ENCODE data around the gene PAMR1. TPM values are rescaled to one million over a fixed set of nuclear protein-coding genes. Genes with fewer than 3 reads are reported as not detected.

Gene PAMR1
- polyA plus RNA-seq, 4 donors: 3.5 to 11.2 (median 6.2) TPM

DNA sequence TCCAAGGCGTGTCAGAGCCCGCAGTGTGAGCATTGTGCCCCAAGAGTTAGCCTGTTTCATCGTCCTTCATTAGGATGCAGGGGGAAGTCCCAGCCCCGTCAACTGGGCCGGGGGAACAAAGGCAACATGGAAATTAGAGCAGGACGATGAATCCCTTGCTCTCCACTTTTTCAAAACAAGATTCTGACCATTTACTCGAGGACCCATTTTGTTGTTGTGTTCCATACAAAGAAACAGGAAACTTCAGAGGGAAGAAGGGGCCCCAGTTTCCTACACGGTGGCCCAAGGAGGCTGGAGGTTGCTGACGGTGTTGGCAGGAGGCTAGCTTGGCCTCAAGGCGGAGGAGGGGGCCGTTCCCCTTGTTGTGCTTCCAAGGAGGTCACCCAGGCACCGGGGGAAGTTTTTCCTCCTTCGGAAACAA lies 62.1 kb downstream of the PAMR1 start:
- DNase-seq (ENCODE audit: low read depth in 4 of 4, low spot score in 2 of 4): no peak

GRCh38 chr11:35461917-35462538 lies 63.4 kb downstream of the PAMR1 start:
- DNase-seq (ENCODE audit: low read depth in 4 of 4, low spot score in 2 of 4): no peak

DNA sequence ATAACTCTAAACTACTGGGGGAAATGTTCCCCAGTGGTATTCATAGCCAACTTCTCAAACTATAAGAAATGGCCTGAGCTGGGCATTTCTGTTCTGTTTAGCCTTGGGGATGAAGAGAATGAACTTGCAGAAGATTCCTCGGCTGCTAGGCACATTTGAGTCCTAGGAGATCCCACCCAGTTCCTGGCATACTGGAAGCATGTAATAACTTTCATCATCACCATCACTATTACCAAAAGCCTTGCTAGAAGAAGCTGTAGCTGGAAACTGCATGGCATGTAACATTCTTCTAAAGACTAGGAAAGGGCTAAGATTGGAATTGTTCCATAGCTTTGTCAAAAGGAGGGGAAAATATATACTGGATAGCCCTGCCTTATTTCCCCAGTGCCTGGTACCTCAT lies 65.9 kb downstream of the PAMR1 start:
- DNase-seq (ENCODE audit: low read depth in 4 of 4, low spot score in 2 of 4): no peak

GRCh38 chr11:35458846-35459245 lies 66.6 kb downstream of the PAMR1 start:
- no peak for DNase-seq (ENCODE audit: low read depth in 4 of 4, low spot score in 2 of 4)

DNA sequence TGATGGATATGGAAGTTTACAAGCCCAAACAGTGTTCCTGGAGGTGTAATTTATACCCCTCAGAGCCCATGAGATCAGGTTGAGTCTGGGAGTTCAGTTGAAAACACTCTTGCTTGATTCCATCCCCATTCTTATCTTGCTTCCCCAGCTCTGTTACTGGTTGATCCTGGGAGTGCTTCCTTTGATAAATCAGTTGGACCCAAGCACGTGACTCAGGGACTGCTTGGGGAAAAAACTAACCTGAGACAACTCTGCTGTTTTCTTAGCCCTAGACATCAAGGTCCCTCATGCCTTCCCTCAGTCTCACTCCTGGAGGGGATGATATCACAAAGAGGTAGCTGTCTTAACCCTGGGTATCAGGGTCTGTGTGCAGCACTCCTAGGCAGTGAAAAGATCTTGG lies 71.1 kb downstream of the PAMR1 start:
- no peak for DNase-seq (ENCODE audit: low read depth in 4 of 4, low spot score in 2 of 4)

- no peak for DNase-seq (ENCODE audit: low read depth in 4 of 4, low spot score in 2 of 4)
These were observed 88.7 kb downstream of the PAMR1 start for GRCh38 chr11:35436581-35437250.

DNA sequence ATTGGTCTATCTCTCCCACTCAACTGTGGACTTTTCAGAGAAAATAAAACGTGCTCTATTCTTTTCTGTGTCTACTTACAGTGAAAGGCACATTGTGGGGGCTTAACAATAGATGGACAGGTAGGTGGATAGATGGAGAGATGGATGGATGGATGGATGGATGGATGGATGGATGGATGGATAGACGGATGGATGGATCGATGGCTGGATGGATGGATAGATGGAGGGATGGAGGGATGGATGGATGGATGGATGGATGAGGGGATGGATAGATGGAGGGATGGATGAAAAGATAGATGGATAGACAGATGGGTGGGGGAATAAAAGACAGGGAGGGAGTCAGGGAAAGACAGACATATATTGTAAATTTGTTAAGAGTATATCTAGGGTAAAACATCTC lies 91.8 kb downstream of the PAMR1 start:
- no peak for DNase-seq (ENCODE audit: low read depth in 4 of 4, low spot score in 2 of 4)

DNA sequence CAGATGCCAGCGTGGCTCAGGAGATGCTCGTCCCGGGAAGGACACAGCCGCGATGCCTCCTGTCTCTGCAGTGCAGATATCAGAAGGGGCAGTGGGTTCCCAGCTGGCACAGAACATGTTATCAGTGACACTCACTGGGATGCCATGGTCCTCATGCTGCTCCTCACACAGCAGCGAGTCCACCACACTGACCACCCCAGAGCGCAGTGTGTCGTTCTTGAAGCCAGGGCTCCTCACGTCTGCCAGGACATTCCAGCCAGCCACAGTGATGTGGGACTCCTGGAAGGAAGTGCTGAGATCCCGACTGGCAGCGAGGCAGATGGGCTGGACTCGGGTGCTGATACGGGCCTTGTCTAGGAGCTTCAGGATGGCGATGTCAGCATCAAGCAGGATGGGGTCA lies 93.0 kb downstream of the PAMR1 start:
- DNase-seq (ENCODE audit: low read depth in 4 of 4, low spot score in 2 of 4): no peak

DNA sequence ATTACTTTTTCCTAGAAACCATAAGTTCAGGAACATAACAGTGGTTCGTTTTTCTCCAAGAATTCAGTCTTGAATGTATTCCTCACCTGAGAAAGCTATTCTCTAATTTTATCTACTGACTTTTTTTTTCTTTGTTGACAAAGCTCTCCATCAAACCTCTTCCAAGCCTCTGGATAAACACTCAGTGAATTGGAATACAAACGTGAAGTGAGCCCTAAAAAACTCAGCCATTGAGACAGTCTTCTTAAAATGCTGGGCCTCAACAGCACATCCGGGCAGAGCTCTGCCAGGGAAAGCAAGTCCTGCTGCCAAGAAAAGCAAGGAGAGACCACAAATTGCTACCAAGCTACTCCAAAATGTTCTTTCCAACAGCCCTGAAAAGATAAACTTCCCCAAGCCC lies 98.3 kb downstream of the PAMR1 start:
- no peak for DNase-seq (ENCODE audit: low read depth in 4 of 4, low spot score in 2 of 4)

DNA sequence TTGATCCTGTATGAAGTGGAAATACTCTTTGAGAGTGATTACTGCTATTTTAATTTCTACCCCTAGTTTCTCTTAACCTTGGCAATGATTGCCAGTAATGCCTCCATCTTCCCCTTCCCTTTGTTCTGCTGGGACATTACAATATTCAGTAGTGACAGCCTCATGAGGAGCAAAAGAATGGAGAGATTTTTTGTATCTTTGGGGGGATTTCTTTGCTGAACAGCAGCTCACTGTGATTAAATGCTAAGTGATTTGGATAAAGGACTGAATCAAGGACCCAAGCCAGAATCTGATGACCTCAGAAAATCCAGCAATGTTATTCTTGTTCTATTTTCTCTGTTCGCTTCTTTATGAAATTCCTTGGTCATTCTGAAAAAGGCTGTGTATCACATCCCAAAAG lies 99.1 kb downstream of the PAMR1 start:
- DNase-seq (ENCODE audit: low read depth in 4 of 4, low spot score in 2 of 4): no peak

DNA sequence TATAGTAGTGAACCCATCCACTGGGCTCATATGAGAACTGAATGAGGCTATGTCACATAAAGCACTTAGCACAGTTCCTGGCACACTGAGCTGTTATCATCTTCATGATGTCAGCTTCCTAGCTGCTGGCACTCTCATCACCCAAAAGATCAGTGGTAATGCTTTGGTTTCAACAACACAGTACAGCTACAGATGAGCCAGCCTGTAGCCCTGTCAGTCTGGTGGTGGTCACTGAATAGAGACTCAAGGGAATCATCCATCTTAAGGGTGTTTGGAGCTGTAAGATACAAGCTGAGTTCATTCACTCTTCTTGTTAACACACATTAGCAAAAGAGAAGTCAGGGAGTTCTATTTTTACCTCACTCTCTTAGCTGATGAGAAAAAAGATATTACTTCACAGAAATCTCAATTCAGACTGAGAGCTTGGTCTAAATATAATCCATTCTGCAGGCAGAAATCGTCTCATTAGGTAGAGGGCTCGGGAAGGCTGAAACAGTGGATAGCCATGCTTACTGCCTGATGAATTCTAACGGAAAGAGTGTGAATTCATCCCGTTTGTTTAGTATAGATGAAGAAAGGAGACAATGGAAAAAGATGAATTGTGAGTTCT lies 99.7 kb downstream of the PAMR1 start:
- DNase-seq (ENCODE audit: low read depth in 4 of 4, low spot score in 2 of 4): no peak

- DNase-seq (ENCODE audit: low read depth in 4 of 4, low spot score in 2 of 4): no peak
These were observed 101.1 kb downstream of the PAMR1 start for GRCh38 chr11:35424157-35424940.

- DNase-seq (ENCODE audit: low read depth in 4 of 4, low spot score in 2 of 4): no peak
These were observed 105.0 kb downstream of the PAMR1 start for GRCh38 chr11:35420371-35420770.

DNA sequence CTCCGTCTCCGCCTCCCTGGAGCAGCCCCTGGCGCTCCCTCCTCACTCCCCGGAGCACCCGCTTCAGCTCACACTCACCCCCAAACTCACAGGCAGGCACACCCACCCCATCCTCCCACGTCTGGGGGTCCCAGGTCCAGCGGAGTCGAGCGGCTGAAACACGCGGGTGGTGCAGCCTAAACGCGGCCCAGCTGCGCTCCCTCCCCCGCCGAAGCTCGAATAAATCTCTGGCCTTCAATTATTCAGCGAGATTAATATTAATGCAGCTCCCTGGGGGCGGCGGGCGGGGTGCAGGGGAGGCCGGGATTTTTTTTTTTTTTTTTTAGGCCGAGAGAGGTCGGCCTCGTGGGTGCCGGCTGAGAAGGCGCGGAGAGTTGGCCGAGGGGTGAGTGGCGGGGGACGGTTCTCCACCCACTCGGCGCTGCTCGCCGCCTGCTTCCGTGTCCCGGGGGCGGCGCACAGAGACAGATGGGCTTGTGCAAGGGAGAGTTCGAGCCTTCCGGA lies 105.5 kb downstream of the PAMR1 start:
- no peak for DNase-seq (ENCODE audit: low read depth in 4 of 4, low spot score in 2 of 4)

DNA sequence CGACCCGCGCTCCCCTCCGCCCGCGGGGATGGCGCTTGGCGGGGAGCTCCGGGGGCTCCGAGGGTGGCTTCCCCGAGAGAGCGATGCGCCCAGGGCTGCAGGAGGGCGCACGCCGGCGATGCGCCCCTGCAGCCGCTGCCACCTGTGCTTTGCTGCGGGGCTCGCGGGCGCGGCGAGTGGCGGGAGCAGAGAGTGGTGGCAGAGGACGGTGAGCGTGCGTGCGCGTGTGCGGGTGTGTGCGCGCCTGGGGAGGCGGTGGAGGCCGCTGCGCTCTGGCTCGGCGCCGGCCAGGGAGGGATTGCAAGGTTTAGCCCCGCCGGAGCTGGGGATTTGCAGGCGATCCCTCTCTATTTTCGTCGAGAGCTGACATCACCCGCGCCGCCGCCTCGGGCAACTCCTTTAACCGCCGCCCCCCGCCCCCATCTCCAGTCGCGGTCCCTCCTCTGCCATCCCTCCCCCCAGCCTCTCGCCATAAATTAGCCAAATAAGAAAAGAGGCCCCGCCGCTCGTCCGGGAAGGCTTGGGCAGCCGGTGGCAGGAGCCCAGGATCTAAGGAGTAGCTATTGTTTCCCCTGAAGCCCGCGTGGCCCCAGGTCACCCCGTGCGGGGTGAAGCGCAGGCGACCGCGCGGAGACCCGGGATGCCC lies 106.1 kb downstream of the PAMR1 start, which contains the start of gene SLC1A2:
SLC1A2 (minus strand) TSS at position 375 of the 646 bp plus-strand sequence. CDS start 592 bp downstream, outside the sequence.
- no peak for DNase-seq (ENCODE audit: low read depth in 4 of 4, low spot score in 2 of 4)

DNA sequence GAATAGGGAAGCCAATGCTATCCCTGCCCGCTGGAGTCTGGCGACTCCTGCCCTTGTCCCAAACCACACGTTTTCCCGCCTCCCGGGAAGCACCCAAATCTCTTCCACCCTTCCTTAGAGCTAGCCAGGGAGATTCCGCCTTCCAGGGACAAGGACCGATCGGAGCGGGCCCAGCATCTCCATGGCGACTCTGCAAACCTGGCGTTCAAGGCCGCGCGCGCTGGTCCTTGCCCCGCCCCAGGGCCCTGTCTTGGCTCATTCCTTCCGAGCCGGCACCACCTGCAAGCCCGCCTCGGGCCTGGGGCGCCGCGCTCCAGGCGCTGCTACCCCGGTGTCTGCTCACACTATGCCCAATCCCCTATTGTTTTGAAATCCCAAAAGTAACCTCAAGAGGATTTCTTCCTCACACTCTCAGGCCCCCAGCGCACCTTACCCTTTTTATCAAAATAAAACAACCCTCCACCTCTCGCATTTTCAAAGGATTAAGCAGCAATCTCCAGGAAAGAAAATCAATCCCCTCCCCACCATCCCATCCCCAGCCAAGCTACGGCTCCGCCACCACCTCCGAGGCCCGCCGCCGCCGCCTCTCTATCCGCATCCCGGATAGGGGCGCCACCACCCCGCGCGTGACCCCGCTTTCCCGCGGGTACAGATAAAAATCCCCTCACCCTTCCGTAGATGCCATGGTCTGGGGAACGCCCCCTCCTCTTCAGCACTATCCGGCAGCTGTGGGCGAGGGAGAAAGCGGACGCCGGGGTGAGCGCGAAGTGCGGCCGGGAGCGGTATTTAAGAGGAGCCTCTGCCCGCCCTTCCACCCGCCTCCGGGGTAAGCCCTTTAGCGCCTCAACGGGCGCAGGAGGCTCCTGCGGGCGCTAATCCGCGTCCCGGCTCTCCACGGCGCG lies 106.9 kb downstream of the PAMR1 start:
- no peak for DNase-seq (ENCODE audit: low read depth in 4 of 4, low spot score in 2 of 4)

DNA sequence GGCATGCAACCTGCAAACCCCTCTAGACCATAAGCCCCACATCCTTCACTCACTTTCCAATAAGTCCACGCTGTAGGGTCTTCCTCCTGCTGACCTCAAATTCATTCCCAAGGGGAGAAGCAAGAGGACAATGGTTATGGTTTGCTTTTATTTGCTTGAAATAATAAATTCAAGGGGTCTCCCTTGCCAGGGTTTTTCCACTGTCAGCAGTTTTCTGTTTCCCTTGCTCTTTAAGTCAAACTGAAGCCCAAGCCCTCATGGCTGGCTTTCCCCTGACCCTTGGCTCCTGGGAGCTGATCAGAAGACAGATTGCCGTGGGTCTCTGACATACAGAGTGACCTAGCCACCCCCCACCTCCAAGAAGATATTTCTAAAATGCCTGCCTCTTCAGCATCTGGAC lies 109.9 kb downstream of the PAMR1 start:
- DNase-seq (ENCODE audit: low read depth in 4 of 4, low spot score in 2 of 4): no peak

DNA sequence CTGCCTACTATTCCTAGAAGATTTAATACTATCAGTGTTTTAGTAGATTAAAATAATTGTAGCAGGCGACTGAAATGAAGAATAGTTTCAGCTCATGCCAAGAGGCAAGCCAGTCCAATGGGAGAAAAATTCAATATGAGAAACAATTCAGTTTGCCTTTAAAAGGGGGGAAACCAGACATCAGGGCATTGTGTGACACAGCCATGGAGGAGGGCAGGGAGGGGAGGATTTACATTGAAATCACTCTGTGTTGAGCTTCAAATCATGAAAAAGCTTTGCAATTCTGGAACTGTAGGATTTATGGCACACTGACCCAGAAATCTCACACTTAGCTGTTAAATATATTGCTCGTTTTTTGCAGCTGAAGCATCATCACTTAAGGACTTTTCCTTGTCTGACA lies 110.6 kb downstream of the PAMR1 start:
- no peak for DNase-seq (ENCODE audit: low read depth in 4 of 4, low spot score in 2 of 4)

GRCh38 chr11:35414311-35414710 lies 111.1 kb downstream of the PAMR1 start:
- no peak for DNase-seq (ENCODE audit: low read depth in 4 of 4, low spot score in 2 of 4)

- DNase-seq (ENCODE audit: low read depth in 4 of 4, low spot score in 2 of 4): no peak
These were observed 111.8 kb downstream of the PAMR1 start for GRCh38 chr11:35413598-35413997.
